ENCODE data around the gene CYP4F3.

The CYP4F3 gene

GRCh38 chr19:15671891-15672579, 31.3 kb downstream of the CYP4F3 start:
- H3K36me3 ChIP-seq (ENCODE audit: insufficient read depth), result no peaks in the 10 kb centered on the region
- TF ChIP-seq CTCF (conservative IDR thresholded peaks at IDR 0.05; ENCODE audit: low read depth, low read length), result no peak
- no peaks in the 10 kb centered on the region for H3K79me2 ChIP-seq (ENCODE audit: insufficient read depth, low read depth)
- no peak overlapping the region for H2AFZ ChIP-seq (ENCODE audit: low read depth)
- no peak overlapping the region for H3K4me2 ChIP-seq
- no peaks in the 10 kb centered on the region for H4K20me1 ChIP-seq (ENCODE audit: insufficient read depth)
- H3K4me3 ChIP-seq (IDR thresholded peaks at IDR 0.05; ENCODE audit: insufficient read depth, low read depth, low read length), result no peak overlapping the region
- H3K4me1 ChIP-seq (ENCODE audit: low read depth, poor library complexity, severe bottlenecking), result no peaks in the 10 kb centered on the region
- H3K9ac ChIP-seq, result no peak overlapping the region
- no peaks in the 10 kb centered on the region for H3K27me3 ChIP-seq (ENCODE audit: insufficient read depth, low read depth)
- H3K27ac ChIP-seq, result no peak overlapping the region

- H2AFZ ChIP-seq (ENCODE audit: low read depth), result no peak within 1 kb of the TSS
- no peaks in the 10 kb centered on the region for H3K4me1 ChIP-seq (ENCODE audit: low read depth, poor library complexity, severe bottlenecking)
- H3K4me3 ChIP-seq (IDR thresholded peaks at IDR 0.05; ENCODE audit: insufficient read depth, low read depth, low read length), result no peak within 1 kb of the TSS
- H3K27ac ChIP-seq, result no peak within 1 kb of the TSS
- H3K36me3 ChIP-seq (ENCODE audit: insufficient read depth), result no peaks in the 10 kb centered on the region
- H3K4me2 ChIP-seq, result no peak within 1 kb of the TSS
- TF ChIP-seq CTCF (conservative IDR thresholded peaks at IDR 0.05; ENCODE audit: low read depth, low read length), result no peak
- no peaks in the 10 kb centered on the region for H3K27me3 ChIP-seq (ENCODE audit: insufficient read depth, low read depth)
- H3K79me2 ChIP-seq (ENCODE audit: insufficient read depth, low read depth), result no peaks in the 10 kb centered on the region
- H3K9ac ChIP-seq, result no peak within 1 kb of the TSS
- H4K20me1 ChIP-seq (ENCODE audit: insufficient read depth), result no peaks in the 10 kb centered on the region
These were observed 32.0 kb downstream of the CYP4F3 start, which contains the start of gene CYP4F12 for GRCh38 chr19:15672580-15673175. Gene CYP4F12, plus strand, starts transcription at chr19:15673087. Its CDS starts 443 bp downstream, at chr19:15673530.

DNA sequence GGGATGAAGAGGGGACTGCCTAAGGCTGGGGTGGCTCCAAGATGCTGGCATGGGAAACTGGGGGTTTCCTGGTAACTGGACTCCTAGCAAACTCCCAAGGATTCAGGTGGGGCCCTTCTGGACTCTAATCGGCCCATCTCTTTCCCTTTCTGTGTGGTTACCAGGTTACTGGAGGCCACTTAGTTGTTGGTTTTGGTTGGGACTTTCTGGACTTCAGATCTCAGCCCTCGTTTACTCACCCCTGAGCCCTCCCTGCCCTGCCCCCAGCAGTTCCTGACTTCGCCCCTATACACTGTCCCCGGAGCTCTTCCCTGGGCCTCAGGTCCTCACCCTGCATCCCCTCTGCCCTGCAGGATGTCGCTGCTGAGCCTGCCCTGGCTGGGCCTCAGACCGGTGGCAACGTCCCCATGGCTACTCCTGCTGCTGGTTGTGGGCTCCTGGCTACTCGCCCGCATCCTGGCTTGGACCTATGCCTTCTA, 32.5 kb downstream of the CYP4F3 start:
- no peaks in the 10 kb centered on the region for H3K79me2 ChIP-seq (ENCODE audit: insufficient read depth, low read depth)
- TF ChIP-seq CTCF (conservative IDR thresholded peaks at IDR 0.05; ENCODE audit: low read depth, low read length), result no peak
- no peaks in the 10 kb centered on the region for H3K36me3 ChIP-seq (ENCODE audit: insufficient read depth)
- H3K4me1 ChIP-seq (ENCODE audit: low read depth, poor library complexity, severe bottlenecking), result no peaks in the 10 kb centered on the region
- no peak overlapping the region for H3K9ac ChIP-seq
- no peaks in the 10 kb centered on the region for H3K27me3 ChIP-seq (ENCODE audit: insufficient read depth, low read depth)
- no peak overlapping the region for H3K4me3 ChIP-seq (IDR thresholded peaks at IDR 0.05; ENCODE audit: insufficient read depth, low read depth, low read length)
- H4K20me1 ChIP-seq (ENCODE audit: insufficient read depth), result no peaks in the 10 kb centered on the region
- H3K27ac ChIP-seq, result no peak overlapping the region
- no peak overlapping the region for H2AFZ ChIP-seq (ENCODE audit: low read depth)
- H3K4me2 ChIP-seq, result no peak overlapping the region

DNA sequence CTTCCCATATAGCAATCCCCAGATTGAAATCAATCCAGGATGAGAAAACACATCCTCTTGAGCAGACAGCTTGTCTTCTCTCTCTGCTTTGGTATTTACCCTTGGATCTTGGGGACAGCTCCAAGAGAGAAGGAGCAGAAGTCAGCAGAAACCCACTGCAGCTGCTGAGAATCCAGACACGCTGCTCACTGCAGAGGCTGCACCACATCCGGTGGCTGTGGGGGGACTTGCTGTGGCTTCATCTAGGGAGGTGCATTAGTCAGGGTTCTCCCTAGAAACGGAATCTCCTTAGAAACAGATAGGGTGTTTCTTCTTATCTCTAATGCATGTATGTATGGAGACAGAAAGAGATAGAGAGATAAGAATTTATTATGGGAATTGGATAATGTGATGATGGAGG, 34.9 kb downstream of the CYP4F3 start:
- H3K4me3 ChIP-seq (IDR thresholded peaks at IDR 0.05; ENCODE audit: insufficient read depth, low read depth, low read length), result no peak overlapping the region
- no peak overlapping the region for H3K27ac ChIP-seq
- H3K36me3 ChIP-seq (ENCODE audit: insufficient read depth), result no peaks in the 10 kb centered on the region
- H3K27me3 ChIP-seq (ENCODE audit: insufficient read depth, low read depth), result 0 out of 2 replicates have a peak, but pooled peaks cover 2% of the 10 kb centered on the region
- no peak overlapping the region for H3K4me2 ChIP-seq
- H3K79me2 ChIP-seq (ENCODE audit: insufficient read depth, low read depth), result no peaks in the 10 kb centered on the region
- no peak for TF ChIP-seq CTCF (conservative IDR thresholded peaks at IDR 0.05; ENCODE audit: low read depth, low read length)
- H3K9ac ChIP-seq, result no peak overlapping the region
- no peak overlapping the region for H2AFZ ChIP-seq (ENCODE audit: low read depth)
- no peaks in the 10 kb centered on the region for H4K20me1 ChIP-seq (ENCODE audit: insufficient read depth)
- H3K4me1 ChIP-seq (ENCODE audit: low read depth, poor library complexity, severe bottlenecking), result no peaks in the 10 kb centered on the region

All from KMS-11 (cell line).